Adipocyte (in vitro differentiated cells): ENCODE measurements around the gene DMXL2.
A peak's percentile ranks its signal among the peaks of the same experiment; 100 is the strongest.
"Not testable (repeated sequence)": the region's sequence is repeated elsewhere in the genome, so short reads cannot be mapped to it uniquely, and the experiment has no call there.

ENCODE experiments used
- DNase-seq: peaks from one replicate; pipeline ENCODE4 v3.0.0-alpha.2; 2015; ENCODE audit warnings: low read depth
- H3K27me3 ChIP-seq: replicated peaks from 2 replicates; pipeline ENCODE4 v1.7.0; 2013; ENCODE audit warnings: mild to moderate bottlenecking, low read length, moderate library complexity; ENCODE audit not compliant: control insufficient read depth, insufficient read depth
- H3K36me3 ChIP-seq: 2 replicates; pipeline ENCODE4 v1.7.0; 2013; ENCODE audit warnings: low read length, mild to moderate bottlenecking, moderate library complexity; ENCODE audit not compliant: control insufficient read depth, insufficient read depth, severe bottlenecking
- H3K4me1 ChIP-seq: 2 replicates; pipeline ENCODE4 v1.7.0; 2013; ENCODE audit warnings: mild to moderate bottlenecking, low read length, moderate library complexity; ENCODE audit not compliant: control insufficient read depth, insufficient read depth
- H3K4me3 ChIP-seq: 2 replicates; pipeline ENCODE4 v1.7.0; 2013; ENCODE audit warnings: mild to moderate bottlenecking, low read length, moderate library complexity
- H3K9ac ChIP-seq: 2 replicates; pipeline ENCODE4 v1.7.0; 2013; ENCODE audit warnings: mild to moderate bottlenecking, low read length, moderate library complexity
- H3K9me3 ChIP-seq: 2 replicates; pipeline ENCODE4 v1.7.0; 2013; ENCODE audit warnings: mild to moderate bottlenecking, low read length, moderate library complexity; ENCODE audit not compliant: control insufficient read depth

Gene DMXL2

DNA sequence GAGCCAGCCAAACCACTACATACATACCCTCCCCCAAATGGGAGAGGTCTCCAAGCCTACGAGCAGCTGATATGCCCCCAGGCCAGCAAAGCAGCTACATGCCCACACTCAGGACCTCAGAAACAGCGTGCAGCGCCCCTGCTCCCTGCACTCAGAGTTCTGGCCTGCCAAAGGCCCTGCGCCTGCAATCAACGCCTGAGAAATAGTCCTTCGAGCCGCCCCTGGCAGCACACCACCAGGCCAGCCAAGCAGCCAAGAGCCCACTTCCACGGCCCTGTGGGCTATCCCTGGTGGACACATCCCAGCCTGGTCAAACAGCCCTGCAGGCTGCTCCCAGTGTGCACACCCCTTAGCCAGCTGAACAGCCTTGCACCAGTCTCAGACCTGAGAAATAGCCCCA is 139.1 kb downstream of the DMXL2 start:
- Histone ChIP-seq H3K4me1 (no peaks in the 10 kb centered on the region), H3K4me3 (no peak overlapping the region), H3K9ac (no peak overlapping the region), H3K27me3 (no peaks in the 10 kb centered on the region), H3K36me3 (peaks cover 37% of the 10 kb centered on the region), H3K9me3 (peaks cover 27% of the 10 kb centered on the region)
- no peak for DNase-seq

DNA sequence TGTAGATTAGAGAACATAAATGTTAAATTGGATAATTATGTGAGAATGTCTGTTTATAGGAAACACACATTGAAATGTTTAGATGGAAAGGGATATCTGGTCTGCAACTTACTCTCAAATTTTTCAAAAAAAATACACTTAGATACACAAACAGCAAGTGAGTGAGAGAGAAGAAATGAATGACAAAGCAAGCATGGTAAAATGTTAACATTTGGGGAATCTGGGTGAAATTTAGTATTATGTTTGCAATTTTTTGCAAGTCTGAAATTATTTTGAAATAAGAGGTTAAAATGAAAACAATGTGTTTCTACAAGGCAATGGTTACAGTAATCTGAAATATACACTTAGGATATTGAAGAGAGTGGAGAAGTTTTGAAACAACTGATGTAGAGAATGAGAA is 146.8 kb downstream of the DMXL2 start:
- Histone ChIP-seq H3K4me3 (no peak overlapping the region), H3K36me3 (peaks cover 6% of the 10 kb centered on the region), H3K9ac (no peak overlapping the region), H3K9me3 (no peaks in the 10 kb centered on the region), H3K4me1 (no peaks in the 10 kb centered on the region), H3K27me3 (no peaks in the 10 kb centered on the region)
- DNase-seq = peak; percentile 4

- H3K4me3 ChIP-seq = no peak overlapping the region
- H3K27me3 ChIP-seq = no peaks in the 10 kb centered on the region
- no peak for DNase-seq
- H3K9ac ChIP-seq = no peak overlapping the region
- H3K4me1 ChIP-seq = no peaks in the 10 kb centered on the region
- H3K9me3 ChIP-seq = no peaks in the 10 kb centered on the region
- H3K36me3 ChIP-seq = no peaks in the 10 kb centered on the region
These were observed 152.1 kb downstream of the DMXL2 start for GRCh38 chr15:51470512-51470911.

DNA sequence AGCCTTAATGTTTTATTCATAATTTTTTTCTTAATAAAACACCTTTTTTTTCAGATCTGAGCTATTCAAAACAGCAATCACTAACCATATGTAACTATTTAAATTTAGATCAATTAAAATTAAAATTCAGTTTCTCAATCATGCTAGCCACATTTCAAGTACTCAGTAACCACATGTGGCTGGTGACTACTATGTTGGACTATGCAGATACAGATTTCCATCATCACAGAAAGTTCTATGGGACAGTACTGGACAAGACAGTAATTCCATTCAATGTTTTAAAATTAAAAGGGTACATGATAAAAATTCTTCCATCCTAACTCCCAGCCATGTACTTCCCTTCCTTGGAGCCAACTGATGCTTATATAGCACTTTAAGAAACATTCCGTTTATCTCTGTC is 161.8 kb downstream of the DMXL2 start:
- H3K4me3 ChIP-seq = no peak overlapping the region
- no peak overlapping the region for H3K9ac ChIP-seq
- H3K36me3 ChIP-seq = peaks cover 31% of the 10 kb centered on the region
- no peak for DNase-seq
- no peaks in the 10 kb centered on the region for H3K27me3 ChIP-seq
- H3K4me1 ChIP-seq = no peaks in the 10 kb centered on the region
- no peaks in the 10 kb centered on the region for H3K9me3 ChIP-seq

- Histone ChIP-seq H3K9ac (no peak overlapping the region), H3K9me3 (peaks cover 3% of the 10 kb centered on the region), H3K4me1 (no peaks in the 10 kb centered on the region), H3K27me3 (no peaks in the 10 kb centered on the region), H3K4me3 (no peak overlapping the region), H3K36me3 (peaks cover 53% of the 10 kb centered on the region)
- DNase-seq = no peak
These were observed 172.6 kb downstream of the DMXL2 start for GRCh38 chr15:51450001-51450400.

DNA sequence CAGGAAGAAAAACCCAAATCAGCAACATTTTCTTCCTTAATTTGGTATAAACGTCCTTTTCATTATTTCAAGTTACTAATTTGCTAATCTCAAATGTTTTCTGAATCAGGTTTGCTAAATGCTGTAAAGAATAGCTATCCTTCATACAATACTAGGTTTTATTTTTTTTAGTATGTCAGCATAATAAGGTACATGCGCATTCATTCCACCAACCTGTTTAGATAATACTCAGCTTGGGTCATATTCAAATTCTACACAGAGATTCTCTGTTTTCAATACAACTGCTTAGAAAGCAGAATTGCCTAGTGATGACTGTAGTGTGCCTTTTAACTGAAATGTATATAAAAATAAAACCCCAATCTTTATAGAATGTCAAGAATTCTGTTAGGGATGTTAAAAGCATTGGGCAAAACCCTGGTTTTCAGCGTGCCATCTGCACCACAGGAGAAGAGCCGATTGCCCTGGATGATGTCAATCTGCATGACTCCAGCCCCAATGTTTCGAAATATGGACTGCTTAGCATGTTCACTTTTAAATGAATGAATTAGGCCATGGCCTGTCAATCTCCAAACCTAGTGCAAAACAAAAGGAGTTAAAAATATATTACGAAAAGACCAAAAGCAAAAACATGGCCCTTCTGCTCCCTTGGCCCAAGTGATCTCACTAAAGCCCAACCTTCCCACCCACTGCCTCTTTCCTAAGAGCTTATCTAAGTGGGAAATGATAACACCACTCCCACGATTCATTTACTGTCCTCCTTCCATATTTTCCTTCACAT is 173.8 kb downstream of the DMXL2 start:
- H3K4me1 ChIP-seq = no peaks in the 10 kb centered on the region
- peaks cover 50% of the 10 kb centered on the region for H3K36me3 ChIP-seq
- no peak overlapping the region for H3K4me3 ChIP-seq
- peaks cover 8% of the 10 kb centered on the region for H3K9me3 ChIP-seq
- H3K27me3 ChIP-seq = no peaks in the 10 kb centered on the region
- H3K9ac ChIP-seq = no peak overlapping the region
- peak; percentile 7 for DNase-seq

- Histone ChIP-seq H3K9me3 (peaks cover 8% of the 10 kb centered on the region), H3K9ac (no peak overlapping the region), H3K36me3 (peaks cover 46% of the 10 kb centered on the region), H3K4me3 (no peak overlapping the region), H3K27me3 (no peaks in the 10 kb centered on the region), H3K4me1 (no peaks in the 10 kb centered on the region)
- no peak for DNase-seq
These were observed 174.5 kb downstream of the DMXL2 start for GRCh38 chr15:51447855-51448621.

DNA sequence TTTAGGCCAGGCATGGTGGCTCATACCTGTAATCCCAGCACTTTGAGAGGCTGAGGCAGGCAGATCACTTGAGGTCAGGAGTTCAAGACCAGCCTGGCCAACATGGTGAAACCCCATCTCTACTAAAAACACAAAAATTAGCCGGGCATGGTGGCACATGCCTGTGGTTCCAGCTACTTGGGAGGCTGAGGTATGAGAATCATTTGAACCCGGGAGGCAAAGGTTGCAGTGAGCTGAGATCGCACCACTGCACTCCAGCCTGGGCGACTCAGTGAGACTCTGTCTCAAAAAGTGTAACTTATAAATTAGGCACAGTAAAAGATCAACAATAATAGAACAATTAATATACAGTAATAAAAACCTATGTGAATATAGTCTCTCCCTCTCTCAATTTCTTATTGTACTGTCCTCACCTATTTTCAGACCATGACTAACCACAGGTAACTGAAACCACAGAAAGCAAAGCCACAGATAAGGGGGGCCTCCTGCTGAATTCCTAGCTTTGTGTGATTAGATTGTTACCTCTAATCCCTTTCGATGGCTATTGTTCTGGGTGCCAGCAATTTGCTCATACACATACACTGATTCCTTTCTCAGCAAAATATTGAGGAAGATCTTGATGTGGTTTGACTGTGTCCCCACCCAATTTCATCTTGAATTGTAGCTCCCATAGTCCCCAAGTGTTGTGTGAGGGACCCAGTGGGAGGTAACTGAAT is 176.4 kb downstream of the DMXL2 start:
- not testable (repeated sequence) for DNase-seq, H3K9me3 ChIP-seq, H3K27me3 ChIP-seq, H3K4me3 ChIP-seq, H3K9ac ChIP-seq, H3K4me1 ChIP-seq
- H3K36me3 ChIP-seq = peaks cover 35% of the 10 kb centered on the region

GRCh38 chr15:51444807-51445206 is 177.8 kb downstream of the DMXL2 start:
- Histone ChIP-seq H3K9me3 (peaks cover 8% of the 10 kb centered on the region), H3K36me3 (peaks cover 23% of the 10 kb centered on the region), H3K27me3 (no peaks in the 10 kb centered on the region), H3K4me1 (no peaks in the 10 kb centered on the region), H3K4me3 (no peak overlapping the region), H3K9ac (no peak overlapping the region)
- DNase-seq = no peak

- Histone ChIP-seq H3K27me3 (no peaks in the 10 kb centered on the region), H3K36me3 (peaks cover 18% of the 10 kb centered on the region), H3K4me3 (no peak overlapping the region), H3K9ac (no peak overlapping the region), H3K9me3 (peaks cover 8% of the 10 kb centered on the region), H3K4me1 (no peaks in the 10 kb centered on the region)
- no peak for DNase-seq
These were observed 178.5 kb downstream of the DMXL2 start for GRCh38 chr15:51444112-51444511.

DNA sequence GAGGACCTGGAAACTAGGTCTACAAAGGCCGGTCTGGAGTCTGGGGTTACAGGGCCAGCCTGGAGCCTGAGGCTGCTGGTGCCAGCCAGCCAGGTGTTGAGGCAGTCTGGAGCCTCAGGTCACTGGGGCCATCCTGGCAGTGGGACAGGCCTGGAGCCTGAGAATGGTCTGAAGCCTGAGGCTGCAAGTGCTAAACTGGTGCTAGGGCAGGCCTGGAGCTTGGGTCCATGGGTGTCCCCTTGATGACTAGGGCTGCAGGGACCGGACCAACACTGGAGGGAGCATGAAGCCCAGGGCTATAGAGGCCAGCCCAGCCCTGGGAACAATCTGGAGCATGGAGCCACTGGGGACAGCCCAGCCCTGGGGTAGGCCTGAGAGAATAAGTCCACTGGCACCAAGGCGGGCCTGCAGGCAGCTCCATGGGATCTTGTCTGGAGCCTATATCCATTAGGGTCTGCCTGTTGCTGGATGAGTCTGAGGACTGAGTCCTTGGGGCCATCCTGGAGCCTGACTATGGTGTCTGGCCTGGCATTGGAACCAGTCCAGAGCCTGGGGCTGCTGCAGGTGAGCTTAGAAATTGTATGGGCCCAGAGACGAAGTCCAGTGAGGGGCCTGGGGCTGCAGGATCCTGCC is 179.2 kb downstream of the DMXL2 start:
- DNase-seq = no peak
- Histone ChIP-seq H3K4me1 (no peaks in the 10 kb centered on the region), H3K9me3 (peaks cover 14% of the 10 kb centered on the region)

More for the DNA sequence above, 179.2 kb downstream of the DMXL2 start:
- H3K9ac ChIP-seq = no peak overlapping the region
- peaks cover 13% of the 10 kb centered on the region for H3K36me3 ChIP-seq
- no peak overlapping the region for H3K4me3 ChIP-seq
- H3K27me3 ChIP-seq = no peaks in the 10 kb centered on the region
